ENCODE data around the gene GM2A. TPM values are rescaled to one million over a fixed set of nuclear protein-coding genes. Genes with fewer than 3 reads are reported as not detected.

Gene GM2A
- total and polyA plus RNA-seq, 7 donors = 10.2 to 35.1 (median 30.3) TPM

DNA sequence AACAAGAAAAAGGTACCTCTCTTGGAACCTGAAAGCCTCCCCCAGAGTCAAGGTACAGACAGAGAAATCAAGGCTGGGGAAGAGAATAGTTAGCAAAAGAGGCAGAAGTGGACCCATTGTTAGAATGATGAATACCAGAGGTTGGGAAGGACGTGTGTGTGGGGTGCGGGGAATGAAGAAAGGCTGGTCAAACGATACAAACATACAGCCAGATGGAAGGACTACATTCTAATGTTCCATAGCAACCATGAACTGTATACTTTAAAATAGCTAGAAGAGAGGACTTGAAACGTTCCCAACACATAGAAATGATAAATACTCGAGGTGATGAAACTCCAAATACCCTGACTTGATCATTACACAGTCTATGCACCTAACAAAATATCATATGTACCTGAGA lies 36.2 kb upstream of the GM2A start:
- Histone ChIP-seq H3K4me1 (peaks cover 0 to 95% (median 86%) of the 10 kb centered on the region in 4 donors), H3K27ac (peak overlapping the region; percentile 90 to 99 (median 94)), H3K4me3 (peak overlapping the region in 1 of 4 donors; percentile 1), H3K36me3 (peaks cover 0 to 9% (median 2%) of the 10 kb centered on the region in 4 donors), H3K9me3 (no peaks in the 10 kb centered on the region), H3K27me3 (no peaks in the 10 kb centered on the region)
- 75 to 76% methylated on average over 5 of the region's 5 CpGs for WGBS, 2 donors
- TF ChIP-seq POLR2A (IDR thresholded peaks at IDR 0.05) = no peak
- TF ChIP-seq, protein P1, sequence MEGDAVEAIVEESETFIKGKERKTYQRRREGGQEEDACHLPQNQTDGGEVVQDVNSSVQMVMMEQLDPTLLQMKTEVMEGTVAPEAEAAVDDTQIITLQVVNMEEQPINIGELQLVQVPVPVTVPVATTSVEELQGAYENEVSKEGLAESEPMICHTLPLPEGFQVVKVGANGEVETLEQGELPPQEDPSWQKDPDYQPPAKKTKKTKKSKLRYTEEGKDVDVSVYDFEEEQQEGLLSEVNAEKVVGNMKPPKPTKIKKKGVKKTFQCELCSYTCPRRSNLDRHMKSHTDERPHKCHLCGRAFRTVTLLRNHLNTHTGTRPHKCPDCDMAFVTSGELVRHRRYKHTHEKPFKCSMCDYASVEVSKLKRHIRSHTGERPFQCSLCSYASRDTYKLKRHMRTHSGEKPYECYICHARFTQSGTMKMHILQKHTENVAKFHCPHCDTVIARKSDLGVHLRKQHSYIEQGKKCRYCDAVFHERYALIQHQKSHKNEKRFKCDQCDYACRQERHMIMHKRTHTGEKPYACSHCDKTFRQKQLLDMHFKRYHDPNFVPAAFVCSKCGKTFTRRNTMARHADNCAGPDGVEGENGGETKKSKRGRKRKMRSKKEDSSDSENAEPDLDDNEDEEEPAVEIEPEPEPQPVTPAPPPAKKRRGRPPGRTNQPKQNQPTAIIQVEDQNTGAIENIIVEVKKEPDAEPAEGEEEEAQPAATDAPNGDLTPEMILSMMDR (IDR thresholded peaks at IDR 0.05) = no peak
- TF ChIP-seq EP300 (IDR thresholded peaks at IDR 0.05) = no peak
- TF ChIP-seq POLR2AphosphoS5 (IDR thresholded peaks at IDR 0.05) = no peak
- DNase-seq = no peak
- intact Hi-C loops (cut with DNase I) = no loop called here

DNA sequence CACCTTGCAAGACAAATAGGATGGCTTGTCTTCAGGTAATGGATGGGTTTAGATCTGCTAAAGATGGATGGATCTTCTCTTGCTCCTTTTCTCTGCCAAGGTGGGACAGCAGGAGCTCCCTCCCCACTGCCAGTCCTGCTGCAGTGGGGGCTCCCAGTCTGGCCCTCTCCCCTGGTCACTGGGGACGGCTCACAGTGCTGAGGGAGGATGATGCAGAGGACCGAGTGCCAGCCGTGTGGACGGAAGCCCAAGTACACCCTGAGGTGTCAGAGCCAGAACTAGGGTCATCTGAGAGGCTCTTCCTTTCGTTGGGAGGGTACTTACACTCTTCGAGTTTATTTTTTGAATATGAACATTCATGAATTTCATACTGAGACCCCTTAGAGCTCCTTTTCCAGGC lies 34.8 kb upstream of the GM2A start:
- Histone ChIP-seq H3K4me3 (no peak overlapping the region), H3K9me3 (no peaks in the 10 kb centered on the region), H3K36me3 (peaks cover 0 to 9% (median 0%) of the 10 kb centered on the region in 4 donors), H3K27ac (peak overlapping the region; percentile 90 to 99 (median 94)), H3K27me3 (no peaks in the 10 kb centered on the region), H3K4me1 (peaks cover 0 to 98% (median 94%) of the 10 kb centered on the region in 4 donors)
- intact Hi-C loops (cut with DNase I) = no loop called here
- no peak for TF ChIP-seq POLR2AphosphoS5 (IDR thresholded peaks at IDR 0.05)
- no peak for TF ChIP-seq POLR2A (IDR thresholded peaks at IDR 0.05)
- TF ChIP-seq, protein P1 (IDR thresholded peaks at IDR 0.05) = no peak
- TF ChIP-seq EP300 (IDR thresholded peaks at IDR 0.05) = no peak
- DNase-seq = peak; percentile 60
- WGBS, 2 donors = 78 to 91% methylated on average over 6 of the region's 6 CpGs

DNA sequence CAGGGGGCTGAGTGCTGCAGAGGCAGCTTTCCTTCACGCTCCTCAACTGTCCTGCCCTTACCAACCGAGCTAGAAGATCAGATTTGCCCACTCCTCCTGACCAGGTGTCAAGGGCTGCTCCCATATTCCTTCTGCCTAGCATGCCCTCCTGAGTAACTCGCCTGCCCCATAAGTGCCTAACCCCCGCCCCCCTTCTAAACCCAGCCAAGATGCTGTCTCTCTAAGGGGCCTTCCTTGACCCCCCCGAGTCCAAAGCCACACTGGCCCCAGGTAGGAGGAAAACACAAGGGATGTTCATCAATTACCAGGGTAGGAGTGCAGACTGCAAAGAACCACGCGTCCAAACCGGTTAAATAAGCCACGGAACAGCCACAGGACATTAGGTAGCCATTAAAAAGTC lies 33.8 kb upstream of the GM2A start:
- WGBS, 2 donors = 88 to 95% methylated on average over 9 of the region's 9 CpGs
- TF ChIP-seq POLR2AphosphoS5 (IDR thresholded peaks at IDR 0.05) (no peak), POLR2A (IDR thresholded peaks at IDR 0.05) (no peak), EP300 (IDR thresholded peaks at IDR 0.05) (no peak)
- TF ChIP-seq, protein P1 (IDR thresholded peaks at IDR 0.05) = no peak
- intact Hi-C loops (cut with DNase I) = no loop called here
- H3K9me3 ChIP-seq = no peaks in the 10 kb centered on the region
- peaks cover 0 to 9% (median 0%) of the 10 kb centered on the region in 4 donors for H3K36me3 ChIP-seq
- H3K4me3 ChIP-seq = no peak overlapping the region
- H3K27ac ChIP-seq = peak overlapping the region; percentile 90 to 99 (median 94)
- peaks cover 0 to 91% (median 87%) of the 10 kb centered on the region in 4 donors for H3K4me1 ChIP-seq
- peak; percentile 52 for DNase-seq
- H3K27me3 ChIP-seq = no peaks in the 10 kb centered on the region

DNA sequence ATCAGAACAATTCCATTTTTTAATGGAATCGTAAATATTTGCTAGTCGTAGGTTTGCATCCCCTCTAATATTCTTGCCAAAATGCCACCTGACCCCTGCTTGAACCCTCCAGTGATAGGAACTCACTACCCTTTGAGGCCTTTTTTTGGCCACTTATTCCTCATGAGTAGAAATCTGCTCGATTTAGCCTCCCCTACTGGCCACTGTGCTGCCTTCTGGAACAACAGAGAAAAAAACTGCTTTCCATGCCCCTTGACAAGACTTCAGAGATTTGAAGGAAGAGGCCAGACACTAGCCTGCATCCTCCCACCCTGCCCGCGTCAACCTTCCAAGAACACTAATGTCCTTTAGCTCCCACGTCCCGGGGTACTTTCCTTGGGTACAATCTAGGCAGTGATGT lies 33.2 kb upstream of the GM2A start:
- DNase-seq = no peak
- intact Hi-C loops (cut with DNase I) = loop anchor here (5.0 kb wide), 1 partner anchor 62 kb away; the partner anchor contains the start of gene ANXA6
- no peak overlapping the region for H3K4me3 ChIP-seq
- TF ChIP-seq POLR2A (IDR thresholded peaks at IDR 0.05) = no peak
- TF ChIP-seq, protein P1 (IDR thresholded peaks at IDR 0.05) = peak in 1 of 4 experiments; percentile 22
- no peak for TF ChIP-seq POLR2AphosphoS5 (IDR thresholded peaks at IDR 0.05)
- TF ChIP-seq EP300 (IDR thresholded peaks at IDR 0.05) = no peak
- no peaks in the 10 kb centered on the region for H3K27me3 ChIP-seq
- peaks cover 0 to 7% (median 0%) of the 10 kb centered on the region in 4 donors for H3K36me3 ChIP-seq
- WGBS, 2 donors = 80 to 84% methylated on average over 7 of the region's 7 CpGs
- H3K4me1 ChIP-seq = peaks cover 0 to 91% (median 85%) of the 10 kb centered on the region in 4 donors
- H3K27ac ChIP-seq = peak overlapping the region; percentile 90 to 99 (median 94)
- H3K9me3 ChIP-seq = no peaks in the 10 kb centered on the region

DNA sequence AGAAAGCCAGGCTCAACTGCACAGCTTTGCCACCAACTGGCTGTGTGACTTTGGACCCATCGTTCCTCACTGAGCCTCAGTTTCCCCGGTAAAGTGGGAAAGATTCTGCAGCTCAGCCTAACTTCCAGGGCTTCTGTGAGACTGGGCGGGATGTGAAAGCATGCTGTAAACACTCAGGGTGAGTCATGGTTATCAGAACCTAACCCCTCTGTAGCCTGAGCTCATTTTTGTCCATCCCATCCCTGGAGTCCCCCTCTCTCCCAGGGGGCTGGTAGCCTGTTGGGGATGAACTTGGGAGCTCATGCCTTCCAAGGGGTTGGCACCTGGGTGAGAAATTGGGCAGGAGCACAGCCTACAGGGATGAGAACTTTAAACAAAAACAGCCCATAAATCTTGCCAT lies 31.4 kb upstream of the GM2A start:
- no peaks in the 10 kb centered on the region for H3K36me3 ChIP-seq

More for the DNA sequence above, 31.4 kb upstream of the GM2A start:
- 71 to 74% methylated on average over 3 of the region's 3 CpGs for WGBS, 2 donors
- no peak for DNase-seq
- peak overlapping the region; percentile 90 to 99 (median 94) for H3K27ac ChIP-seq
- H3K4me1 ChIP-seq = peaks cover 0 to 74% (median 69%) of the 10 kb centered on the region in 4 donors
- H3K27me3 ChIP-seq = no peaks in the 10 kb centered on the region
- intact Hi-C loops (cut with DNase I) = loop anchor here (5.0 kb wide), 1 partner anchor 64 kb away; the partner anchor contains the start of gene ANXA6
- no peaks in the 10 kb centered on the region for H3K9me3 ChIP-seq
- TF ChIP-seq POLR2AphosphoS5 (IDR thresholded peaks at IDR 0.05) = peak in 1 of 4 donors; percentile 30
- TF ChIP-seq POLR2A (IDR thresholded peaks at IDR 0.05) = no peak
- peak overlapping the region; percentile 78 to 95 (median 87) for H3K4me3 ChIP-seq
